ENCODE data around the gene LHFPL6.

The LHFPL6 gene

GRCh38 chr13:39297023-39297422 is 306.0 kb downstream of the LHFPL6 start:
- TF ChIP-seq CTCF (IDR thresholded peaks at IDR 0.05; ENCODE audit: insufficient read depth, low read depth, low read length, missing control alignments): no peak
- no peak overlapping the region for H3K4me3 ChIP-seq (ENCODE audit: low read length)

GRCh38 chr13:39296193-39296592 is 306.8 kb downstream of the LHFPL6 start:
- TF ChIP-seq CTCF (IDR thresholded peaks at IDR 0.05; ENCODE audit: insufficient read depth, low read depth, low read length, missing control alignments): no peak
- H3K4me3 ChIP-seq (ENCODE audit: low read length): no peak overlapping the region
- no peak for DNase-seq (ENCODE audit: low read depth)

More at GRCh38 chr13:39297023-39297422, 306.0 kb downstream of the LHFPL6 start:
- DNase-seq (ENCODE audit: low read depth): no peak
